ENCODE results near the gene KRT86. TPM values are rescaled to one million over a fixed set of nuclear protein-coding genes. Genes with fewer than 3 reads are reported as not detected.

KRT86 gene
- total RNA-seq, 1 donor, result under 0.01 TPM

DNA sequence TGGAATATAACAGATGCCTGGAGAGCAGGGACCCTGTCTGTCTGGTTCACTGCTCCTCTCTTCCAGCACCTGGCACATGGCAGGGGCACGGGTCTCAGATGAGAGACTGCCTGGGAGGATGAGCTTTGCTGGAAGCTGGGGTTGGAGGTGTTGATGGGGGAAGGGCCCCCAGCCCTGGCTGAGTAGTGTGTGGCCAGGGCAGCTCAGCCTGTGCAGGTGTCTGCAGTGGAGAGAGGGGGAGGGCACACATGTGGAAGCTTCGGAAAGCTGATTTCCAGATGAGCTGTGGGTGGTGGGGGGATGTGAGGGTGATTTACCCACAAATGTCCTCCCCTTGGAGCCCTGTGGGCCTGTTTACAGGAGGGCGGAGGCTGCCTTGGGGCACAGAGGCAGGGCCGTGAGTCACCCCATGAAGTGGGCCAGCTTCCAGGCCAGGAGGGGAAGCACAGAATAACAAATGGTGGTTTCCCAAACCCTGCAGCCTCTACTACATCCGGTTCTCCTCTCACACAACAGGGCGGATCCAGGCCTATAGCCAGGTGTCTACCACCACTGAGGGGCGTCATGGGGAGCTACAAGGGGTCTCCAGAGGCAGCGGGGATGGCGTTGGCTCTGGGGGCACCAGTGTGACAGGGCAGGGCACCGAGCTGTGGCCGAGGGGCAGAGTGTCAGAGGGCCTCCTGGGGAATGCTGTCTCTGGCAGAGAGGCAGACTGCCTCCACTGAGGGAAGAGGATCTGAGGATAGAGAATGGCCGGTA is 30.4 kb upstream of the KRT86 start:
- TF ChIP-seq, protein P1, sequence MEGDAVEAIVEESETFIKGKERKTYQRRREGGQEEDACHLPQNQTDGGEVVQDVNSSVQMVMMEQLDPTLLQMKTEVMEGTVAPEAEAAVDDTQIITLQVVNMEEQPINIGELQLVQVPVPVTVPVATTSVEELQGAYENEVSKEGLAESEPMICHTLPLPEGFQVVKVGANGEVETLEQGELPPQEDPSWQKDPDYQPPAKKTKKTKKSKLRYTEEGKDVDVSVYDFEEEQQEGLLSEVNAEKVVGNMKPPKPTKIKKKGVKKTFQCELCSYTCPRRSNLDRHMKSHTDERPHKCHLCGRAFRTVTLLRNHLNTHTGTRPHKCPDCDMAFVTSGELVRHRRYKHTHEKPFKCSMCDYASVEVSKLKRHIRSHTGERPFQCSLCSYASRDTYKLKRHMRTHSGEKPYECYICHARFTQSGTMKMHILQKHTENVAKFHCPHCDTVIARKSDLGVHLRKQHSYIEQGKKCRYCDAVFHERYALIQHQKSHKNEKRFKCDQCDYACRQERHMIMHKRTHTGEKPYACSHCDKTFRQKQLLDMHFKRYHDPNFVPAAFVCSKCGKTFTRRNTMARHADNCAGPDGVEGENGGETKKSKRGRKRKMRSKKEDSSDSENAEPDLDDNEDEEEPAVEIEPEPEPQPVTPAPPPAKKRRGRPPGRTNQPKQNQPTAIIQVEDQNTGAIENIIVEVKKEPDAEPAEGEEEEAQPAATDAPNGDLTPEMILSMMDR (IDR thresholded peaks at IDR 0.05; ENCODE audit: insufficient read depth, low read depth, low read length), result no peak
- H3K4me3 ChIP-seq (ENCODE audit: low read depth, low read length), result no peak overlapping the region
- peak; percentile 90 for DNase-seq (ENCODE audit: low read depth)

DNA sequence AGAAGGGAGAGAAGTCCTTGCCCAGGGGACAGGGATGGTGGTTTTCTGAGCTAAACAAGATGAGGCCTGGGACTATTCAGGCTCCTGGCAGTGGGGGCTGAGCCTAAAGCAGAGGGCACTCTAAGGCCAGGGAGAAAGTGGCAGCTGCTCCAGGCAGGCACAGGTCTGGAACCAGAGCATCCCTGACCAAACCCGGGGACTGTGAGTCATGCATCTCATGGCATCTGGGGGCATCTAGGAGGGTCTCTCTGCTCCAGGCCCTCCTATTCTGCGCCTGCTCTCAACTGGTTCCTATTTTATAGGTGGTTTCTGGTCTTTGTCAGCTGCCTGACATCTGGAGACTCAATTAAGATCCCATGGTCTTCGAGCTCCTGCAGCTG is 29.8 kb upstream of the KRT86 start:
- peak; percentile 59 for DNase-seq (ENCODE audit: low read depth)
- H3K4me3 ChIP-seq (ENCODE audit: low read depth, low read length), result no peak overlapping the region

DNA sequence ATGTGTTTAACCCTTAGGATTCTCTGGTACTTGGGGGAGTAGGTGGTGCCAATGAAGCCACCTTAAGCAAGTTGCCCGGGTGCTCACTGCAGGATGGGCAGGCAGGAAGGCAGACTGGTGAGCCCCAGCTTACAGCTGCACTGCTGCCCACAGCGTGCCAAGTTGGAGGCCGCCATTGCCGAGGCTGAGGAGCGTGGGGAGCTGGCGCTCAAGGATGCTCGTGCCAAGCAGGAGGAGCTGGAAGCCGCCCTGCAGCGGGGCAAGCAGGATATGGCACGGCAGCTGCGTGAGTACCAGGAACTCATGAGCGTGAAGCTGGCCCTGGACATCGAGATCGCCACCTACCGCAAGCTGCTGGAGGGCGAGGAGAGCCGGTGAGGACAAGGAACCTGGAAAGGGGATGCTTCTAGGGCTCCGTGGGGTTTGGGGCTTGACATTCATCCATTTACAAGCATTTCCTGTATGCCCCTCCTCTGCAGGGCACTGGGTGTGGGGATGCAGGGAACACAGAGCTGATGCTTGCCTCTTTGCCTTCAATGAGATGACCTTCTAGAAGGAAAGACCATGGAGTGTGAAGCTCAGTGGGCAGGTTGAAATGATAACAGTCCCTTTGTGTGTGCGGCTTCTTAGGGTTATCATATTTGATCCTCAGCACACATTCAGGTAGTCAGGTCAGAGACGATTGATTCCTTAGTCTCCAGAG is 29.0 kb upstream of the KRT86 start:
- TF ChIP-seq, protein P1 (IDR thresholded peaks at IDR 0.05; ENCODE audit: insufficient read depth, low read depth, low read length), result no peak
- DNase-seq (ENCODE audit: low read depth), result no peak
- no peak overlapping the region for H3K4me3 ChIP-seq (ENCODE audit: low read depth, low read length)

More for the DNA sequence above, 29.8 kb upstream of the KRT86 start:
- TF ChIP-seq, protein P1 (IDR thresholded peaks at IDR 0.05; ENCODE audit: insufficient read depth, low read depth, low read length), result no peak

DNA sequence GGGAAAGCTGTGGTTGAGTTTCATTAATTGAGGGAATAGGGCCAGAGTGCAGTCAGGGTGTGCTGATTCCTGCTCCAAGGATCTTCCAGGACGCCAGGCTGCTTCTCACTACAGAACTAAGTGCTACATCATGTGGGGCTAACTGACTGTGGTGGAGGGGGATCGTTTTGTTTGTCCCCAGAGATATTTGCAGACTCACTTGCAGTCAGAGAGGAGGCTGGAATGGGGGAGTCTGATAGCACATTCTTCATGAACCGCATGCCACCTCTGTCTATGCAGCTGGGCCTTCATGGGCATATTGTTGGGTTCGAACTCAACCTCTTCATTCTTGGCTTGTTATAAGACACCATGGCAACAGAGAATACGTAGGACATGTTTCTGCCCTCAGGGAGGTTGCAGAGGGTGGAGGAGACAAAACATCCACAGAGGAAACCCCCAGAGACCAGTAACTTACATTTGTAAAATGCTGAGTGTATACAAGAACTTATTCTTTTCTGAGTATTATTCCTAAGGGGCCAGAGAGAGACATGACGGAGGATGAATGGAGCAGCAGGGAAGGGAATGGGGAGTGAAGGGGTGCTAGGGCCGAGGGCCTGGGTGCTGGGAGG is 28.4 kb upstream of the KRT86 start:
- TF ChIP-seq, protein P1 (IDR thresholded peaks at IDR 0.05; ENCODE audit: insufficient read depth, low read depth, low read length), result no peak
- H3K4me3 ChIP-seq (ENCODE audit: low read depth, low read length), result no peak overlapping the region
- peak; percentile 7 for DNase-seq (ENCODE audit: low read depth)

DNA sequence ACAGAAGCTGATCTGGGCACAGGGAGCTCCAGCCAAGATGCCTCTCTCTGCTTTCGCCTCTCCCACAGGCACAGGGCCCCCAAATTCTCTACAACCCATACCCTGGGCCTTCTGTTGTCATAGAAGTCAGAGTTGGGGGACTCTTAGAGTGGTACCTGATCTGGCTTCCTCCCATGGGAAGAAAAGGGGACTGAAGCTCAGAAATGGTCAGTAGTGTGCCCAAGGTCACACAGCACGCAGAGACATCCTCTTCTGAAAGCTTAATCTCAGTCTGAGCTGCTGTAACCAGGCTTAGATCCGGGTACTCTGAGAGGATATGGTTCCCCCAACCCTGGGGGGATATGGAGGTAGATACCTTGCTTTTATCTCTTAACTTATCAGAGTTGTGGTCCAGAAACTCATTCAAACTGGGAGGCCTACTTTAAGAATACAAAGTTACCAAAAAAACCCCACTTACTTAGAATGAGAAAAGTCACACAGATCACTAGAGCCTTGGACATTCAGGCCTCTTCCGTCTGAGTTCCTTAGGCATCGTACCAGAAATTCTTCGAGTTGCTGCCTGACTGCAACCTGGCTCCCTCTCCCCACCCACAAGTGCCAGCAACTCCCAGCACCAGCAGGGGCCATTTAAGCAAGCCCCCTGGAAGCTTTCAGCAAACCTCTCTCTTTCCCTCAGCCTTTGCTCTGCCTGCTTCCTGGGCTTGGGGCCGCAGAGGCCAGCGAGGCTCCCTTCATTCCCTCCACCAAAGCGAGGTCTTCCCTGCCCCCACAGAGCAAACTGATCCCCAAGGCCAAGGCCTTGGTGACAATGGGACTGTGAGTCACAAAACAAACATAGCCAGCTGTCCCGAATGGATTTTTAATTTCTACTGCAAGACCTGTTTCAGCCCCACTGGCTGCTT is 27.5 kb upstream of the KRT86 start:
- TF ChIP-seq, protein P1 (IDR thresholded peaks at IDR 0.05; ENCODE audit: insufficient read depth, low read depth, low read length), result no peak
- DNase-seq (ENCODE audit: low read depth), result no peak
- no peak overlapping the region for H3K4me3 ChIP-seq (ENCODE audit: low read depth, low read length)
